Measurements from ENCODE around the gene SGTA.

SGTA gene

GRCh38 chr19:2785244-2785997 lies 2.3 kb upstream of the SGTA start, which contains the start of gene THOP1 (continued):
- no peak for TF ChIP-seq ZNF518A (tag by site-specific recombination; conservative IDR thresholded peaks at IDR 0.05; ENCODE audit: low read depth)
- no peak for TF ChIP-seq ZNF404 (tag by site-specific recombination; IDR thresholded peaks at IDR 0.05)
- TF ChIP-seq PRDM10 (tag by site-specific recombination; IDR thresholded peaks at IDR 0.05) = peak; percentile 66
- no peak for TF ChIP-seq PBX3 (CRISPR knock-in tag; IDR thresholded peaks at IDR 0.05)
- TF ChIP-seq ZNF423 (tag by site-specific recombination; IDR thresholded peaks at IDR 0.05) = no peak
- no peak for TF ChIP-seq ZSCAN4 (tag by site-specific recombination; IDR thresholded peaks at IDR 0.05)
- no peak for TF ChIP-seq WT1 (tag by site-specific recombination; IDR thresholded peaks at IDR 0.05)
- no peak for TF ChIP-seq ZNF24 (tag by site-specific recombination; IDR thresholded peaks at IDR 0.05)
- TF ChIP-seq GLIS1 (tag by site-specific recombination; IDR thresholded peaks at IDR 0.05) = peak; percentile 11; the same call in 1 of the 2 replicates
- TF ChIP-seq ZNF692 (tag by site-specific recombination; IDR thresholded peaks at IDR 0.05) = peak; percentile 33; the same call in 1 of the 2 replicates
- no peak for TF ChIP-seq ZNF23 (tag by site-specific recombination; IDR thresholded peaks at IDR 0.05; ENCODE audit: borderline replicate concordance)
- TF ChIP-seq ZNF580 (tag by site-specific recombination; IDR thresholded peaks at IDR 0.05) = no peak
- TF ChIP-seq MZF1 (tag by site-specific recombination; IDR thresholded peaks at IDR 0.05; ENCODE audit: borderline replicate concordance) = no peak
- TF ChIP-seq ZNF426 (tag by site-specific recombination; IDR thresholded peaks at IDR 0.05) = no peak
- TF ChIP-seq ZNF132 (tag by site-specific recombination; IDR thresholded peaks at IDR 0.05; ENCODE audit: borderline replicate concordance) = no peak
- TF ChIP-seq ZBTB26 (tag by site-specific recombination; optimal IDR thresholded peaks at IDR 0.05) = peak; percentile 88
- TF ChIP-seq ZBTB21 (tag by site-specific recombination; IDR thresholded peaks at IDR 0.05) = no peak
- no peak for TF ChIP-seq TRIM28 (IDR thresholded peaks at IDR 0.05; ENCODE audit: borderline replicate concordance, low read length)
- no peak for TF ChIP-seq ZBTB49 (tag by site-specific recombination; IDR thresholded peaks at IDR 0.05; ENCODE audit: low read depth)
- TF ChIP-seq EGR2 (tag by site-specific recombination; IDR thresholded peaks at IDR 0.05; ENCODE audit: low read depth) = peak; percentile 54
